K562 (cell line): ENCODE data around the gene SET. TPM values are rescaled to one million over a fixed set of nuclear protein-coding genes. Genes with fewer than 3 reads are reported as not detected.

ENCODE experiments used
- FOSL1 ChIP-seq: fragments of 200-800 bp; sonication (Bioruptor generic); conservative IDR thresholded peaks from 2 replicates; pipeline ENCODE4 v1.6.1; 2016; ENCODE audit warnings: missing genetic modification characterization, missing compliant biosample characterization
- HNRNPLL ChIP-seq: fragments of 200-400 bp; formaldehyde crosslinking; IDR thresholded peaks from 2 replicates; pipeline ENCODE4 v1.6.1; 2017; ENCODE audit warnings: low read length, low read depth, mild to moderate bottlenecking; ENCODE audit not compliant: poor library complexity, severe bottlenecking
- HNRNPUL1 ChIP-seq: fragments of 200-400 bp; formaldehyde crosslinking; IDR thresholded peaks from 2 replicates; pipeline ENCODE4 v1.6.1; 2017; ENCODE audit warnings: low read length
- PTRF ChIP-seq: fragments of 450-650 bp; IDR thresholded peaks from 2 replicates; pipeline ENCODE4 v1.6.1; 2016; ENCODE audit warnings: mild to moderate bottlenecking, missing genetic modification characterization, missing compliant biosample characterization
- RBM34 ChIP-seq: fragments of 200-400 bp; formaldehyde crosslinking; IDR thresholded peaks from 2 replicates; pipeline ENCODE4 v1.6.1; 2018; ENCODE audit warnings: low read length, borderline replicate concordance; ENCODE audit not compliant: insufficient read depth
- SPI1 ChIP-seq: IDR thresholded peaks from 2 replicates; pipeline ENCODE4 v1.6.1; 2011; ENCODE audit warnings: low read depth, low read length, control low read depth, borderline replicate concordance
- THRAP3 ChIP-seq: fragments of 450-650 bp; IDR thresholded peaks from 2 replicates; pipeline ENCODE4 v1.6.1; 2016; ENCODE audit warnings: mild to moderate bottlenecking, inconsistent platforms, borderline replicate concordance
- ZBTB7A ChIP-seq: IDR thresholded peaks from 2 replicates; pipeline ENCODE4 v1.6.1; 2011; ENCODE audit warnings: low read depth, mild to moderate bottlenecking, low read length, moderate library complexity, borderline replicate concordance; ENCODE audit not compliant: control insufficient read depth
- ZNF212 ChIP-seq: fragments of 450-650 bp; formaldehyde crosslinking; IDR thresholded peaks from 2 replicates; pipeline ENCODE4 v1.4.0; 2020; ENCODE audit warnings: mild to moderate bottlenecking
- ZNF280B ChIP-seq: fragments of 250-450 bp; sonication (Bioruptor Pico); IDR thresholded peaks from 2 replicates; pipeline ENCODE4 v1.5.1; 2021; ENCODE audit warnings: mild to moderate bottlenecking
- ZNF778 ChIP-seq: fragments of 450-650 bp; formaldehyde crosslinking; IDR thresholded peaks from 2 replicates; pipeline ENCODE4 v1.4.0; 2020; ENCODE audit warnings: mild to moderate bottlenecking, moderate library complexity
- polyA plus RNA-seq, 8 experiments: library from polyadenylated mRNA; depleted of rRNA in 4 of 8; stranded (reverse) in 5 of 8; unstranded in 3 of 8; fragments of >200 nt; fragmentation: Nextera tagmentation in 2 of 8; fragmentation: Illumina TruSeq in 1 of 8; extraction: Ambion mirVana in 2 of 8; extraction: Trizol in 1 of 8; gene quantifications; 2 replicates each; pipeline versions ENCODE4 v1.2.1 to v1.2.3, GENCODE V29; 2011 to 2014; ENCODE audit warnings: inconsistent platforms in 1 of 8, missing spikeins in 1 of 8
- total RNA-seq, 7 experiments: library from RNA; depleted of rRNA in 6 of 7; stranded (reverse); fragments of >200 nt in 6 of 7; fragmentation: Illumina TruSeq in 2 of 7; extraction: Trizol in 2 of 7; gene quantifications; 2 replicates each; pipeline versions ENCODE4 v1.2.1 to v1.2.3, GENCODE V29; 2011 to 2021; ENCODE audit warnings: low replicate concordance in 1 of 7
- TF ChIP-seq, protein P1 (sequence below): fragments of 450-650 bp; IDR thresholded peaks from 2 replicates; pipeline ENCODE4 v1.6.1; 2016; ENCODE audit warnings: mild to moderate bottlenecking
- TF ChIP-seq, protein P2 (sequence below), 2 experiments: fragments of 450-650 bp in 1 of 2; sonication (generic) in 1 of 2; formaldehyde crosslinking in 1 of 2; IDR thresholded peaks; 2 replicates each; pipeline versions ENCODE4 v1.7.1 to v1.9.0; 2016 to 2022; ENCODE audit warnings: inconsistent platforms in 1 of 2, mild to moderate bottlenecking in 1 of 2, missing genetic modification reagents in 1 of 2

Gene SET
- total and polyA plus RNA-seq, 9 of the 15 experiments (the other 6 are each of a cell fraction or from before 2014, with no cell fraction given), result 404 to 1,447 (median 907) TPM

- TF ChIP-seq, protein P1, sequence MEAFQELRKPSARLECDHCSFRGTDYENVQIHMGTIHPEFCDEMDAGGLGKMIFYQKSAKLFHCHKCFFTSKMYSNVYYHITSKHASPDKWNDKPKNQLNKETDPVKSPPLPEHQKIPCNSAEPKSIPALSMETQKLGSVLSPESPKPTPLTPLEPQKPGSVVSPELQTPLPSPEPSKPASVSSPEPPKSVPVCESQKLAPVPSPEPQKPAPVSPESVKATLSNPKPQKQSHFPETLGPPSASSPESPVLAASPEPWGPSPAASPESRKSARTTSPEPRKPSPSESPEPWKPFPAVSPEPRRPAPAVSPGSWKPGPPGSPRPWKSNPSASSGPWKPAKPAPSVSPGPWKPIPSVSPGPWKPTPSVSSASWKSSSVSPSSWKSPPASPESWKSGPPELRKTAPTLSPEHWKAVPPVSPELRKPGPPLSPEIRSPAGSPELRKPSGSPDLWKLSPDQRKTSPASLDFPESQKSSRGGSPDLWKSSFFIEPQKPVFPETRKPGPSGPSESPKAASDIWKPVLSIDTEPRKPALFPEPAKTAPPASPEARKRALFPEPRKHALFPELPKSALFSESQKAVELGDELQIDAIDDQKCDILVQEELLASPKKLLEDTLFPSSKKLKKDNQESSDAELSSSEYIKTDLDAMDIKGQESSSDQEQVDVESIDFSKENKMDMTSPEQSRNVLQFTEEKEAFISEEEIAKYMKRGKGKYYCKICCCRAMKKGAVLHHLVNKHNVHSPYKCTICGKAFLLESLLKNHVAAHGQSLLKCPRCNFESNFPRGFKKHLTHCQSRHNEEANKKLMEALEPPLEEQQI, result no peak
- TF ChIP-seq ZBTB7A (peak; percentile 39; the same call in 1 of the 2 replicates), HNRNPLL (no peak), ZNF280B (CRISPR knock-in tag) (no peak), ZNF778 (CRISPR knock-in tag) (no peak), ZNF212 (CRISPR knock-in tag) (no peak), FOSL1 (no peak), PTRF (peak; percentile 63; the same call in 1 of the 2 replicates), THRAP3 (no peak), HNRNPUL1 (no peak), SPI1 (no peak), RBM34 (no peak)
- TF ChIP-seq, protein P2, sequence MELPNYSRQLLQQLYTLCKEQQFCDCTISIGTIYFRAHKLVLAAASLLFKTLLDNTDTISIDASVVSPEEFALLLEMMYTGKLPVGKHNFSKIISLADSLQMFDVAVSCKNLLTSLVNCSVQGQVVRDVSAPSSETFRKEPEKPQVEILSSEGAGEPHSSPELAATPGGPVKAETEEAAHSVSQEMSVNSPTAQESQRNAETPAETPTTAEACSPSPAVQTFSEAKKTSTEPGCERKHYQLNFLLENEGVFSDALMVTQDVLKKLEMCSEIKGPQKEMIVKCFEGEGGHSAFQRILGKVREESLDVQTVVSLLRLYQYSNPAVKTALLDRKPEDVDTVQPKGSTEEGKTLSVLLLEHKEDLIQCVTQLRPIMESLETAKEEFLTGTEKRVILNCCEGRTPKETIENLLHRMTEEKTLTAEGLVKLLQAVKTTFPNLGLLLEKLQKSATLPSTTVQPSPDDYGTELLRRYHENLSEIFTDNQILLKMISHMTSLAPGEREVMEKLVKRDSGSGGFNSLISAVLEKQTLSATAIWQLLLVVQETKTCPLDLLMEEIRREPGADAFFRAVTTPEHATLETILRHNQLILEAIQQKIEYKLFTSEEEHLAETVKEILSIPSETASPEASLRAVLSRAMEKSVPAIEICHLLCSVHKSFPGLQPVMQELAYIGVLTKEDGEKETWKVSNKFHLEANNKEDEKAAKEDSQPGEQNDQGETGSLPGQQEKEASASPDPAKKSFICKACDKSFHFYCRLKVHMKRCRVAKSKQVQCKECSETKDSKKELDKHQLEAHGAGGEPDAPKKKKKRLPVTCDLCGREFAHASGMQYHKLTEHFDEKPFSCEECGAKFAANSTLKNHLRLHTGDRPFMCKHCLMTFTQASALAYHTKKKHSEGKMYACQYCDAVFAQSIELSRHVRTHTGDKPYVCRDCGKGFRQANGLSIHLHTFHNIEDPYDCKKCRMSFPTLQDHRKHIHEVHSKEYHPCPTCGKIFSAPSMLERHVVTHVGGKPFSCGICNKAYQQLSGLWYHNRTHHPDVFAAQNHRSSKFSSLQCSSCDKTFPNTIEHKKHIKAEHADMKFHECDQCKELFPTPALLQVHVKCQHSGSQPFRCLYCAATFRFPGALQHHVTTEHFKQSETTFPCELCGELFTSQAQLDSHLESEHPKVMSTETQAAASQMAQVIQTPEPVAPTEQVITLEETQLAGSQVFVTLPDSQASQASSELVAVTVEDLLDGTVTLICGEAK (IDR thresholded peaks at IDR 0.05), result no peak
- TF ChIP-seq, protein P2 (CRISPR knock-in tag; IDR thresholded peaks at IDR 0.05), result no peak
These were observed 3.2 kb upstream of the SET start (continued) for GRCh38 chr9:128685636-128686489.
